ENCODE data around the gene EXO5. TPM values are rescaled to one million over a fixed set of nuclear protein-coding genes. Genes with fewer than 3 reads are reported as not detected.

EXO5 gene
- polyA plus RNA-seq, 3 donors, result 1.5 to 3.4 (median 2.6) TPM

DNA sequence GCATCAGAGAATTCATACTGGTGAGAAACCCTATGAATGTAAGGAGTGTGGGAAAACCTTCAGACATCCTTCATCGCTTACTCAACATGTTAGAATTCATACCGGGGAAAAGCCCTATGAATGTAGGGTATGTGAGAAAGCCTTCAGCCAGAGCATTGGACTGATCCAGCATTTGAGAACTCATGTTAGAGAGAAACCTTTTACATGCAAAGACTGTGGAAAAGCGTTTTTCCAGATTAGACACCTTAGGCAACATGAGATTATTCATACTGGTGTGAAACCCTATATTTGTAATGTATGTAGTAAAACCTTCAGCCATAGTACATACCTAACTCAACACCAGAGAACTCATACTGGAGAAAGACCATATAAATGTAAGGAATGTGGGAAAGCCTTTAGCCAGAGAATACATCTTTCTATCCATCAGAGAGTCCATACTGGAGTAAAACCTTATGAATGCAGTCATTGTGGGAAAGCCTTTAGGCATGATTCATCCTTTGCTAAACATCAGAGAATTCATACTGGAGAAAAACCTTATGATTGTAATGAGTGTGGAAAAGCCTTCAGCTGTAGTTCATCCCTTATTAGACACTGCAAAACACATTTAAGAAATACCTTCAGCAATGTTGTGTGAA, 45.5 kb upstream of the EXO5 start:
- H3K36me3 ChIP-seq (replicated peaks in 1 of 2; ENCODE audit: control insufficient read depth in 1 of 2, insufficient read depth in 2 of 2, low read length in 2 of 2), result peaks cover 16 to 50% of the 10 kb centered on the region in 2 donors
- Mint-ChIP-seq H3K27ac (no peak overlapping the region), H3K4me3 (no peak overlapping the region), H3K4me1 (no peaks in the 10 kb centered on the region), H3K36me3 (peaks cover 28 to 61% of the 10 kb centered on the region in 2 donors), H3K27me3 (ENCODE audit: low read depth in 3 of 3) (peaks cover 0 to 1% (median under 1%) of the 10 kb centered on the region in 3 donors), H3K9me3 (peaks cover 55 to 97% (median 95%) of the 10 kb centered on the region in 7 donors)
- WGBS (ENCODE audit: insufficient coverage), result no CpG with 5 or more reads among the region's 3 CpGs
- TF ChIP-seq, protein P1, sequence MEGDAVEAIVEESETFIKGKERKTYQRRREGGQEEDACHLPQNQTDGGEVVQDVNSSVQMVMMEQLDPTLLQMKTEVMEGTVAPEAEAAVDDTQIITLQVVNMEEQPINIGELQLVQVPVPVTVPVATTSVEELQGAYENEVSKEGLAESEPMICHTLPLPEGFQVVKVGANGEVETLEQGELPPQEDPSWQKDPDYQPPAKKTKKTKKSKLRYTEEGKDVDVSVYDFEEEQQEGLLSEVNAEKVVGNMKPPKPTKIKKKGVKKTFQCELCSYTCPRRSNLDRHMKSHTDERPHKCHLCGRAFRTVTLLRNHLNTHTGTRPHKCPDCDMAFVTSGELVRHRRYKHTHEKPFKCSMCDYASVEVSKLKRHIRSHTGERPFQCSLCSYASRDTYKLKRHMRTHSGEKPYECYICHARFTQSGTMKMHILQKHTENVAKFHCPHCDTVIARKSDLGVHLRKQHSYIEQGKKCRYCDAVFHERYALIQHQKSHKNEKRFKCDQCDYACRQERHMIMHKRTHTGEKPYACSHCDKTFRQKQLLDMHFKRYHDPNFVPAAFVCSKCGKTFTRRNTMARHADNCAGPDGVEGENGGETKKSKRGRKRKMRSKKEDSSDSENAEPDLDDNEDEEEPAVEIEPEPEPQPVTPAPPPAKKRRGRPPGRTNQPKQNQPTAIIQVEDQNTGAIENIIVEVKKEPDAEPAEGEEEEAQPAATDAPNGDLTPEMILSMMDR (IDR thresholded peaks at IDR 0.05), result no peak
- H3K79me2 ChIP-seq (ENCODE audit: insufficient read depth, low read length), result no peaks in the 10 kb centered on the region
- no peak overlapping the region for H3K27ac ChIP-seq (ENCODE audit: low read depth in 1 of 2, low read length in 2 of 2)
- no peak overlapping the region for H3K4me2 ChIP-seq (replicated peaks; ENCODE audit: extremely low read depth, low read length, poor library complexity, severe bottlenecking)
- H3K9ac ChIP-seq (ENCODE audit: insufficient read depth, low read length, poor library complexity, severe bottlenecking), result no peak overlapping the region
- intact Hi-C loops (cut with micrococcal nuclease), result no loop called here
- no peaks in the 10 kb centered on the region for H3K27me3 ChIP-seq (ENCODE audit: control insufficient read depth in 2 of 2, insufficient read depth in 2 of 2, low read length in 2 of 2)
- H3K4me3 ChIP-seq (replicated peaks in 1 of 3; ENCODE audit: low read depth in 2 of 3, low read length in 3 of 3), result peak overlapping the region in 1 of 3 experiments; percentile 30
- H3K4me1 ChIP-seq (ENCODE audit: control insufficient read depth in 1 of 2, insufficient read depth in 2 of 2, low read length in 2 of 2), result no peaks in the 10 kb centered on the region
- no peak overlapping the region for H2AFZ ChIP-seq (ENCODE audit: insufficient read depth, low read depth, low read length, poor library complexity, severe bottlenecking)
- no peaks in the 10 kb centered on the region for H4K20me1 ChIP-seq (ENCODE audit: insufficient read depth, low read length)
- H3K9me3 ChIP-seq (replicated peaks in 1 of 2; ENCODE audit: control insufficient read depth in 1 of 2, insufficient read depth in 1 of 2, low read length in 2 of 2), result peaks cover 66 to 100% of the 10 kb centered on the region in 2 donors
- no peak for DNase-seq

DNA sequence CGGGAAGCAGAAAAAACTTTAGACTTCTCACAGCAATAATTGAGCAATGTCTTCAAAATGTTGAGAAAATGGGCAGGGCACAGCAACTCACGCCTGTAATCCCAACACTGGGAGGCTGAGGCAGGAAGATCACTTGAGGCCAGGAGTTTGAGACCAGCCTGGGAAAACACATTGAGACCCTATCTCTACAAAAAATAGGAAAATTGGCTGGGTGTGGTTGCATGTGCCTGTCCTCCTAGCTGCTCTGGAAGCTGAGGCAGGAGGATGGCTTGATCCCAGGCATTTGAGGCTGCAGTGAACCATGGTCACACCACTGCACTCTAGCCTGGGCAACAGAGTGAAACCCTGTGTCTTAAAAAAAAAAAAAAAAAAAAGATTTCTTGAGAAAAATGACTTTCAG, 39.2 kb upstream of the EXO5 start:
- Mint-ChIP-seq H3K27ac (no peak overlapping the region), H3K4me1 (no peaks in the 10 kb centered on the region), H3K9me3 (peaks cover 56 to 98% (median 92%) of the 10 kb centered on the region in 7 donors), H3K4me3 (no peak overlapping the region), H3K27me3 (ENCODE audit: low read depth in 3 of 3) (peaks cover 1% of the 10 kb centered on the region in 3 donors), H3K36me3 (peaks cover 2 to 24% of the 10 kb centered on the region in 2 donors)
- Histone ChIP-seq H3K9ac (ENCODE audit: insufficient read depth, low read length, poor library complexity, severe bottlenecking) (no peak overlapping the region), H3K27ac (ENCODE audit: low read depth in 1 of 2, low read length in 2 of 2) (no peak overlapping the region), H4K20me1 (ENCODE audit: insufficient read depth, low read length) (no peaks in the 10 kb centered on the region), H3K4me2 (replicated peaks; ENCODE audit: extremely low read depth, low read length, poor library complexity, severe bottlenecking) (no peak overlapping the region), H3K79me2 (ENCODE audit: insufficient read depth, low read length) (no peaks in the 10 kb centered on the region), H2AFZ (ENCODE audit: insufficient read depth, low read depth, low read length, poor library complexity, severe bottlenecking) (no peak overlapping the region), H3K4me3 (replicated peaks in 1 of 3; ENCODE audit: low read depth in 2 of 3, low read length in 3 of 3) (no peak overlapping the region), H3K9me3 (replicated peaks in 1 of 2; ENCODE audit: control insufficient read depth in 1 of 2, insufficient read depth in 1 of 2, low read length in 2 of 2) (peaks cover 65 to 94% of the 10 kb centered on the region in 2 donors), H3K27me3 (ENCODE audit: control insufficient read depth in 2 of 2, insufficient read depth in 2 of 2, low read length in 2 of 2) (no peaks in the 10 kb centered on the region), H3K4me1 (ENCODE audit: control insufficient read depth in 1 of 2, insufficient read depth in 2 of 2, low read length in 2 of 2) (no peaks in the 10 kb centered on the region), H3K36me3 (replicated peaks in 1 of 2; ENCODE audit: control insufficient read depth in 1 of 2, insufficient read depth in 2 of 2, low read length in 2 of 2) (no peaks in the 10 kb centered on the region)
- no peak for DNase-seq
- 80% methylated on average over 1 of the region's 2 CpGs for WGBS (ENCODE audit: insufficient coverage)
- TF ChIP-seq, protein P1 (IDR thresholded peaks at IDR 0.05), result no peak
- intact Hi-C loops (cut with micrococcal nuclease), result no loop called here
